Duodenal mucosa (tissue), 2 donors: ENCODE data around the gene TWNK.

Experiments used
- H3K27ac ChIP-seq: one replicate; pipeline ENCODE4 v1.7.0; 2013; ENCODE audit warnings: low read depth, low read length
- H3K27me3 ChIP-seq, 2 donors: one replicate each; pipeline ENCODE4 v1.7.0; 2013; ENCODE audit warnings: low read length in 2 of 2, control low read depth in 1 of 2; ENCODE audit not compliant: insufficient read depth in 2 of 2, control insufficient read depth in 1 of 2
- H3K36me3 ChIP-seq, 2 donors: one replicate each; pipeline ENCODE4 v1.7.0; 2013; ENCODE audit warnings: low read length in 2 of 2, control low read depth in 1 of 2; ENCODE audit not compliant: insufficient read depth in 2 of 2, control insufficient read depth in 1 of 2
- H3K4me1 ChIP-seq, 2 donors: one replicate each; pipeline ENCODE4 v1.7.0; 2013; ENCODE audit warnings: low read length in 2 of 2, control low read depth in 1 of 2; ENCODE audit not compliant: insufficient read depth in 2 of 2, control insufficient read depth in 1 of 2
- H3K4me3 ChIP-seq, 2 donors: one replicate each; pipeline ENCODE4 v1.7.0; 2013; ENCODE audit warnings: low read length in 2 of 2, low read depth in 1 of 2
- H3K9ac ChIP-seq, 2 donors: one replicate each; pipeline ENCODE4 v1.7.0; 2013; ENCODE audit warnings: low read length in 2 of 2, low read depth in 1 of 2
- H3K9me3 ChIP-seq, 2 donors: one replicate each; pipeline ENCODE4 v1.7.0; 2013; ENCODE audit warnings: low read length in 2 of 2, control low read depth in 1 of 2; ENCODE audit not compliant: control insufficient read depth in 1 of 2

The TWNK gene

DNA sequence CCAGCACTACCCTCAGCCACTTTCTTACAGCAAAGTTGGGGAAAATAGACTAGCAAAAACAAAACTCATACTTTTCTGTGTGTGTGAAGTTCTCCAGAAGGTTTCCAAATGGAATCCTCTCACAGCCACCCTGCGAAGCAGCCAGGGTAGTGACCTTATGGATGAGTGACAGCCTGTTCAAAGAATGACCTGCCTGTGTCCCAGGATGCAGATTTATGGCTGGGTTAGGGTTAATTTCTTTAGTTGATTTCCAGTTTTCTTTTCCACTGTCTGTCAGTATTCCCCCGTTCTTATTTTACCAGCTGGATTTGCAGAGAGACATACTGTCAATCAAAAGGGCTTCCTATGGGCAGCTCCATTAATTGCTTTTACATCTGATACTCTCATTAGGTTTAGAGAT is 20.5 kb upstream of the TWNK start:
- peaks cover 15 to 25% of the 10 kb centered on the region in 2 donors for H3K4me1 ChIP-seq
- no peaks in the 10 kb centered on the region for H3K9me3 ChIP-seq
- no peak overlapping the region for H3K4me3 ChIP-seq
- no peak overlapping the region for H3K27ac ChIP-seq
- peaks cover 11 to 26% of the 10 kb centered on the region in 2 donors for H3K36me3 ChIP-seq
- H3K27me3 ChIP-seq, result no peaks in the 10 kb centered on the region
- H3K9ac ChIP-seq, result no peak overlapping the region

DNA sequence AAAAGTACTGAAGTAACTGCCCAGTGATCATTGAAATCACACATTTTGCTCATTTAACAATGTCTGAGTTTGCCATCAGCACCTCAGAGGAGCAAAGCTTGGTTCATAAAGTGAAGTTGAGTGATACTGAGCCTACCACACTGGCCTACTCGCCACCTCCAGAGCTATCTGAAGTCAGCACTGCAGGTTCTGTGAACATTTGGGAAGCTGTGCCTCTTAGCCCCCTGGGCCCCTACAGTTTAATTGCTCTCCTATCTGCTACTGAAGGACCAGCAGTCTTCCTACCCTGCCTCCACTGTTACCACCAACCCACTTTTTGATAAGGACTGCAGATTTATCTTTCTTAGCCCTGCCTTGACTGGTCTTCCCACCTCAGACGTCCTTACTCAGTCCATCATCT is 20.0 kb upstream of the TWNK start:
- Histone ChIP-seq H3K9ac (no peak overlapping the region), H3K36me3 (peaks cover 8 to 22% of the 10 kb centered on the region in 2 donors), H3K27ac (no peak overlapping the region), H3K9me3 (no peaks in the 10 kb centered on the region), H3K4me3 (no peak overlapping the region), H3K27me3 (no peaks in the 10 kb centered on the region), H3K4me1 (peaks cover 20 to 29% of the 10 kb centered on the region in 2 donors)

DNA sequence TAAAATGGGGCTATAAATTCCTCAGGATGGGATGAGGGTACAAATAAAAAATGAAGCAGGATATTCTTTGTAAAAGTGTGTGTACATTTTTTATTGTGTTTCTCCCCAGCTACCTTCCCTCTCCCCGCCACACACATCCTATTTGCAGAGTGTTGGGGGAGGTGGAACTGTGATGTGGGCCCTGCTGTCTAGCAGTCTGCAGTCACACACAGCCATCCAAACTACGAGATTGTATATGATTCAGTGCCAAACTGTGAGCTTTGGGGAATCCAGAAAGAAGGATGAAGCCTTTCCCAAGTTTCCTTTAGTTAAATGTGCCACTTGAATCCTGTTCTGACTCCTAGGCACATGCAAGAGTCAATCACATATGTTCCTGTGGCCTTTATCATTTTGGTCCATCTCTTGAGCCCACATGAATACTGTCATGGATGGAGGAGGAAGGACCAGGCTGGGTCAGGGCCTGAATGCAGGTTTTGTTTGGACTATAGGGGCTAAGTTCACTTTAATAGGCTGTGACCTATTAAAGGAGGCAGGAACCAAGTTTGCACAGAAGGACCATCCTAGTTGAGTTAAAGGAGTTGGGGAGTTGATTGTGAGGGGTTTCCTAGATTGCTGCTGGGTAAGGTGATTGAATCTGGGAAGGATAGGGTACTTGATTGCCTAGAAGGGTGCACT is 19.1 kb upstream of the TWNK start:
- peaks cover 16 to 26% of the 10 kb centered on the region in 2 donors for H3K36me3 ChIP-seq
- H3K4me1 ChIP-seq, result peaks cover 28 to 35% of the 10 kb centered on the region in 2 donors
- no peaks in the 10 kb centered on the region for H3K27me3 ChIP-seq
- no peak overlapping the region for H3K27ac ChIP-seq
- peak overlapping the region in 1 of 2 donors; percentile 67 for H3K9ac ChIP-seq
- peak overlapping the region; percentile 76 to 79 for H3K4me3 ChIP-seq
- H3K9me3 ChIP-seq, result no peaks in the 10 kb centered on the region

DNA sequence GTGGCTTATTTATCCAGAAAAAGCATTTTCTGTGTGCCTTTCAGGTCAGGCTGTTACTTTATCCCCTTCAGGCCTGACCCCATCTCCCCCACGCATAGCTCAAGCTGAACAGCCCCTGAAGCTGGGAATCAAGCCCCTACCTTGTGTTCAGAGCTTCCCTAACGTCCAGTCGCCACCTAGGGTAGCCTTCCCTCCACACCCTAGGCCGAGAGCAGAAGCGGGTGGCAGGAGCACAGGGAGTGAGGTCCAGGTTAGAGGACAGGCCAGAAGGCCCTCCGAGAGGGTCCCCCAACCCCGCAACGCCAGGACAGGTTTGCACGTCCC is 18.5 kb upstream of the TWNK start:
- peak overlapping the region; percentile 63 to 67 for H3K9ac ChIP-seq
- no peak overlapping the region for H3K27ac ChIP-seq
- H3K36me3 ChIP-seq, result peaks cover 16 to 33% of the 10 kb centered on the region in 2 donors
- no peaks in the 10 kb centered on the region for H3K9me3 ChIP-seq
- peaks cover 29 to 35% of the 10 kb centered on the region in 2 donors for H3K4me1 ChIP-seq
- H3K27me3 ChIP-seq, result no peaks in the 10 kb centered on the region
- H3K4me3 ChIP-seq, result peak overlapping the region; percentile 76 to 79

DNA sequence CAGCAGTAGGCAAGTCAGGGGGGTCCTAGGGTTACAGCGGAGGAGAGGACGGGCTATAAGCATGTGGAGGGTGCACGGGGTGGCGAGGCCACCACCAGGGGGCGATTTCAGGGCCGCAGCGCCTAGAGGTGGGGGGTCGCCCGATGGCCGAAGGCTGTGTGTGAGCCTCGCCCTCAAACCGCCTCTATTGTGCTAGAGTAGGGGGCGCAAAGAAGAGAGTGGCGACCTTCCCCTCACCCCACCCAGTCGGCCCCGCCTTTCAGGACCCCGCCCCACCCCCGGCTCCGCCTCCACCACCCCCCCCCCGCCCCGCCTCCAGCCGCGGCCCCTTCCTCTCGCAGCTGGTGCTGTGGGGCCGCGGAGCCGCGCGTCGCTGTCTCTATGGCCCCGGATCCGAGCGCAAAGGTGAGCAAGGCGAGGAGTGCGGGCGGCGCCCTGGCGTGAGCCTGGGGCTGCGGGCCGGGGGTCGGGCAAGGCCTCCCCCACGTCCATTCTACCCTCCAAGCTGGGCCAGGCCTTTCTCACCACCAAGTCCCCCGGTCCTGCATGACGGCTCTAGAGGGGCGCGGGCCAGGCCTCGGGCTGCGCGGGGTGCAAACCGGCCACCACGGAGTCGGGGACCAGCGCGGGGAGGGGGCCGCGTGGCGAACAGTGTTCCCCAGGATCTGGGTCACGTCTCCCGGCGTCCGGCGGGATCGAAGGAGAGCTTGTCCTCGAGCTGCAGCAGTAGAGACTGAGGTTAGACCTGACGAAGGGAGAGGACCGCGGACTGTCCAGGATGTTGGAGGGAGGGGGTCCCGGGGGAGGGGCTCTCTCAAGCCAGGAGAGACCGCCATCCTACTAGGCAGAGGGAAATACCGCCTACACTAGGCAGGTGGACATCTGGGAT is 17.9 kb upstream of the TWNK start, which contains the start of gene SEMA4G:
Gene SEMA4G, plus strand, starts transcription at position 318 of the 889 bp plus-strand sequence. CDS start 3,409 bp downstream, outside the sequence.
- H3K4me3 ChIP-seq, result peak within 1 kb of the TSS; percentile 79 to 84

DNA sequence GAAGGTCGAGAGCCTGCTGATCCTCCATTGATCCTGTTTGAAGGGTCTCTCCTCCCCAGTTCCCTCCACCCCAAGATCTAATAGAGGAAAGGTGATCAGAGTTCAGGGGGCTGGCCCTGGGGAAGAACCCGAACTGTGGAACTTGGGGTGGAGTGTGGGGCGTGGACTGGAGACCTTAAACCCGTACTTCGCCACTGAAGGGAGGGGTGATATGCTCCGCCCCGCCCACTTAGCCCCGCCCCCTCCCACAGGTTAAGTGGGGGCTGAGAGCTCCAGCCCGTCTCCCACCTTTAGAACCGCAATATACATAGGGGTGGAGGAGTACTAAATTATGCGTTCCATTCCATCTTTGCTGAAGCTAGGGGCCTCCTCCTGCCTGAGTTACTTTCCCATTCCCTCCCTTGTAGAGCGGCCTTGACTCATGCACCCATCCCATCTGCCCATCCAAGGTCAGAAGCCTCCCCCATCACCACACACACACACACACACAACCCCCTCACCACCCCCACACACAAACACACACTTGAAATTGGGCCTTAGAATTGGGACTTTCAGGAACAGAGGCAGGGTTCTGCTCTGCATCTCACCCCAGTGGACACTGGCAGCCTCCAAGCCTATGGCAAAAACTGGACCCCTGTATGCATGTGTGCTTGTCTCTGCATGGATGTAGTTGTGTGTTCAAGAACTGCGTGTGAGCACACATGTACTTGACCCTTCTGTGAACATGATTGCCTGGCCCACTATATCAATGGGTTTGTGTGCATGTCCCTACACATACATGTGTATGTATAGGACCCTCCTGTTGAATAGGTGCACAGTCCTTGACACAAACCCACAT is 17.0 kb upstream of the TWNK start:
- Histone ChIP-seq H3K27me3 (no peaks in the 10 kb centered on the region), H3K4me3 (peak overlapping the region; percentile 79 to 84), H3K9me3 (no peaks in the 10 kb centered on the region), H3K9ac (peak overlapping the region; percentile 82 to 89), H3K27ac (peak overlapping the region; percentile 69), H3K4me1 (peaks cover 29 to 35% of the 10 kb centered on the region in 2 donors), H3K36me3 (peaks cover 16 to 35% of the 10 kb centered on the region in 2 donors)

More for the DNA sequence above, 17.9 kb upstream of the TWNK start, which contains the start of gene SEMA4G:
- peaks cover 29 to 35% of the 10 kb centered on the region in 2 donors for H3K4me1 ChIP-seq
- H3K36me3 ChIP-seq, result peaks cover 16 to 34% of the 10 kb centered on the region in 2 donors
- H3K27ac ChIP-seq, result peak within 1 kb of the TSS; percentile 69
- no peaks in the 10 kb centered on the region for H3K27me3 ChIP-seq
- H3K9ac ChIP-seq, result peak within 1 kb of the TSS; percentile 82 to 89
- no peaks in the 10 kb centered on the region for H3K9me3 ChIP-seq

DNA sequence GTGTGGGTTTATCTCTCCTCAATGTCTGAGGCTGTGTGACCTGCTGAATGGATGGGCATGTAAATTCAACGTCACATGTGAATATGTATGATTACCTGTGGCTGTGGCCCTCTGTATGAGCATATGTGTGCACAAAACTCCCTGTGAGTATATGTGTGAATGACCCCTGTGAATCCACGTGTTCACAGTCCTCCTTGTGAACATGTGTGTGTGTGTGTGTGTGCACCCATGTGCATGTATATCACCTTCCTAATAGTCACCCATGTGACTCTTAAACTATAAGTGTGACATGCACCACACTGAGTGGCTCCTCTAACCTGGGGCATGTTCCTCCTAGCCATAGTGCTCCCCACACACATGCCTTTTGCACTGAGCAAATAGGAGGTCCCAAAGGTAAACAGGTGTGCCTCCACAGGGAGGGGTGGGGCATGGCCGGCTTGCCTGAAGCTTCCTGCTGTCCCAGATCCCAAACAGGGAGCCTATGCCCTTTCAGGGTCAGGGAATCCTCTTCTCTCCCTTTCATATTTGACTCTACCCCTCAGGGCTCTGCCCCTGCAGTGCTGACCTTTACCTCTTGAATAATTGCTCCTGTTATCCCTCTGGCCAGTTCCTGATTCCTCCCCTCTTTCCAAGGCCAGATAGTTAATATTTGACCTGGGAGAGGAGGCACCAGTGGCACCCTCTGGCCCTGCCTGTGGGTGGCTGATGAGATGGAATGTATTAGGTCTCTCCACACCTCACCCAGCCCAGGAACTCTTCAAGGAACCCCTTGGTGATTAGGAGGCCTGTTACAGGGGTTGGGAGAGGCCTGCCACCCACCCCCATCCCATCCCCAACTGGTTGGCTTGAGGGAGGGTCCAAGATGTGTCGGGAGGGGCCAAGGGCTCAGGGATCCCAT is 16.2 kb upstream of the TWNK start:
- H3K9me3 ChIP-seq, result no peaks in the 10 kb centered on the region
- peak overlapping the region; percentile 28 for H3K27ac ChIP-seq
- peaks cover 29 to 35% of the 10 kb centered on the region in 2 donors for H3K4me1 ChIP-seq
- peak overlapping the region; percentile 79 to 84 for H3K4me3 ChIP-seq
- H3K36me3 ChIP-seq, result peaks cover 16 to 33% of the 10 kb centered on the region in 2 donors
- no peaks in the 10 kb centered on the region for H3K27me3 ChIP-seq
- H3K9ac ChIP-seq, result peak overlapping the region; percentile 3 to 36

DNA sequence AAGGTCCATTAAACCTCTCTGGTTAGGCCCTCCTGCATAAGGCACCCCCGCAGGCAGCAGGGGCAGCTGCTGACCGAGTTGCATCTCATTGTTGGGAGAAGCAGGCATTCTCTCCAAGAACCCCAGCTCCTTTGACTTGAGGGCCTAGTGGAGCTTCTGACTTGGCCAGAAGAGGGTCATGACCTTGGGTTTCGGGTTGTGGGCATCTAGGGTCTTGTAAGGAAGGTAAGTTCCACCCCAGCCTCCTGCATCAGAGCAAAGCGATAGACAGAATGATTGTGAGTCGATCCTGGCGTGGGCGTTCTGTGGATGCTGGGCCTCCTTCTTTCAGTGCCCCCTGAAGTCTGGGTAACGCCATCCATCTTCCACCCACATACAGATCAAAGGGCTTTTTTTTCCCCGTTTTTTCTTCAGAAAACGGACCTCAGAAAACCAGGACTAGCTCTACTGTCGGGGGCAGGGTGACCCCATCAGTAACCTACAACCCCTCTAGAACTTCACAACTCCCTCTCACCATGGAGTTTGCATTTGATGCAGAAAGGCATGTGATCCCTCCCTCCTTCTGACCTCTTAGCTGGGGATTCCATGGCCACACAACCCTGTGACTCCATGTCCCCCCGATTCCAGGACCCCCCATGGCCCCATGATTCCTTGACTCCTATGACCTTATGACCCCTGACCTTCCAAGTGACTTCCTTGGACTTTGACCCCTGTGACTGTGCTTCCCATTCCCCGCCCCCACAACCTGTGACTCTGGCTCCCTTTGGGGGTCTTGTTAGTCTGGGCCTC is 15.0 kb upstream of the TWNK start:
- Histone ChIP-seq H3K36me3 (peaks cover 17 to 38% of the 10 kb centered on the region in 2 donors), H3K27ac (no peak overlapping the region)

More for the DNA sequence above, 15.0 kb upstream of the TWNK start:
- H3K9ac ChIP-seq, result peak overlapping the region; percentile 3 to 36
- H3K27me3 ChIP-seq, result no peaks in the 10 kb centered on the region
- H3K4me1 ChIP-seq, result peaks cover 29 to 35% of the 10 kb centered on the region in 2 donors
- peak overlapping the region; percentile 79 to 84 for H3K4me3 ChIP-seq
- H3K9me3 ChIP-seq, result no peaks in the 10 kb centered on the region
